Measurements from ENCODE around the gene RUNX3.

- TF ChIP-seq EZH2 (IDR thresholded peaks at IDR 0.05; ENCODE audit: borderline replicate concordance, insufficient read depth, low read depth, low read length, poor library complexity, severe bottlenecking) (no peak), CTCF (IDR thresholded peaks at IDR 0.05) (no peak)
Measured at GRCh38 chr1:24935615-24936484, 5.8 kb upstream of the RUNX3 start.
